K562 (cell line): ENCODE measurements around the gene GRB10. TPM values are rescaled to one million over a fixed set of nuclear protein-coding genes. Genes with fewer than 3 reads are reported as not detected.

ENCODE experiments used
- ATAC-seq: fragments of 200-7000 bp; cut with Tn5 transposase; 3 replicates; pipeline ENCODE4 v1.9.1; 2020; ENCODE audit warnings: moderate library complexity
- BruUV-seq: library from RNA; stranded (reverse); fragments of 400-500 nt; replicated peaks from 2 replicates; lab custom pipeline; 2021; lab: Mats Ljungman, UMichigan
- CTCF ChIA-PET: fragments of 300-600 bp; formaldehyde crosslinking; extraction: SDS; loops from one replicate; lab custom pipeline; 2021; ENCODE audit warnings: low intra/inter-chr PET ratio; lab: Yijun Ruan, JAX
- POLR2A ChIA-PET: fragments of 300-600, 350-650 bp; sonication (Branson Sonifier 250); formaldehyde crosslinking; extraction: SDS; loops from one replicate; lab custom pipeline; 2021; ENCODE audit warnings: antibody characterized with exemption, inconsistent platforms; lab: Yijun Ruan, JAX
- DNase-seq, 4 experiments: peaks; one replicate each; pipeline versions ENCODE4 v3.0.0 to v3.0.0-alpha.2; 2011 to 2018; ENCODE audit warnings: low spot score in 3 of 4, mixed read lengths in 3 of 4; ENCODE audit errors: extremely low read depth in 1 of 4
- FAIRE-seq: peaks from 2 replicates; lab custom pipeline; 2011; peaks lifted over from hg19 to GRCh38; lab: Jason Lieb, UNC
- H2AFZ ChIP-seq: 2 replicates; pipeline ENCODE4 v1.6.0; 2011; ENCODE audit warnings: low read depth, low read length, control low read depth, inconsistent platforms
- H3K27ac ChIP-seq: fragments of 200-600 bp; 3 replicates; pipeline ENCODE4 v1.8.0; 2011; ENCODE audit warnings: low read depth, mild to moderate bottlenecking, control low read depth, inconsistent platforms, low read length, moderate library complexity, mixed read lengths; ENCODE audit errors: extremely low read depth
- H3K27me3 ChIP-seq, 2 experiments: fragments of 300-600 bp in 1 of 2; 2 replicates in 1 of 2; 3 replicates in 1 of 2; pipeline versions ENCODE4 v1.6.0 to v1.8.0; 2011; ENCODE audit warnings: inconsistent platforms in 2 of 2, low read length in 2 of 2, mild to moderate bottlenecking in 1 of 2, mixed read lengths in 1 of 2, moderate library complexity in 1 of 2; ENCODE audit not compliant: control insufficient read depth in 2 of 2, insufficient read depth in 2 of 2
- H3K36me3 ChIP-seq: fragments of 300-600 bp; 3 replicates; pipeline ENCODE4 v1.8.0; 2011; ENCODE audit warnings: mild to moderate bottlenecking, low read length, inconsistent platforms; ENCODE audit not compliant: control insufficient read depth, insufficient read depth
- H3K4me1 ChIP-seq, 2 experiments: fragments of 200-600 bp in 1 of 2; replicated peaks in 1 of 2; 2 replicates in 1 of 2; 3 replicates in 1 of 2; pipeline versions ENCODE4 v1.5.1 to v1.8.0; 2011; ENCODE audit warnings: inconsistent platforms in 2 of 2, low read length in 2 of 2, mild to moderate bottlenecking in 1 of 2, mixed read lengths in 1 of 2, moderate library complexity in 1 of 2; ENCODE audit not compliant: control insufficient read depth in 2 of 2, insufficient read depth in 2 of 2
- H3K4me2 ChIP-seq: 2 replicates; pipeline ENCODE4 v1.6.1; 2011; ENCODE audit warnings: low read length, control low read depth, inconsistent platforms, mixed read lengths; ENCODE audit not compliant: insufficient read depth
- H3K4me3 ChIP-seq: fragments of 200-600 bp; sonication (generic), shearing (Covaris generic); 2 replicates; pipeline ENCODE4 v1.5.1; 2016; ENCODE audit warnings: control low read depth, inconsistent platforms
- H3K79me2 ChIP-seq: fragments of 200-600 bp; 3 replicates; pipeline ENCODE4 v1.8.0; 2011; ENCODE audit warnings: low read length, inconsistent platforms; ENCODE audit not compliant: control insufficient read depth, insufficient read depth
- H3K9ac ChIP-seq, 2 experiments: 2 replicates each; pipeline versions ENCODE4 v1.6.0 to v1.6.1; 2011; ENCODE audit warnings: low read depth in 2 of 2, low read length in 2 of 2, control low read depth in 1 of 2, inconsistent platforms in 1 of 2, mild to moderate bottlenecking in 1 of 2, mixed read lengths in 1 of 2; ENCODE audit not compliant: insufficient read depth in 1 of 2
- H3K9me1 ChIP-seq: one replicate; pipeline ENCODE4 v1.6.0; 2011; ENCODE audit warnings: inconsistent platforms, mild to moderate bottlenecking, low read length, moderate library complexity; ENCODE audit not compliant: control insufficient read depth, insufficient read depth
- H3K9me3 ChIP-seq: replicated peaks from 2 replicates; pipeline ENCODE4 v1.5.1; 2011; ENCODE audit warnings: low read depth, low read length, inconsistent platforms; ENCODE audit not compliant: control insufficient read depth, insufficient read depth
- H4K20me1 ChIP-seq: replicated peaks from 2 replicates; pipeline ENCODE4 v1.6.1; 2011; ENCODE audit warnings: low read length, inconsistent platforms, mixed read lengths; ENCODE audit not compliant: control insufficient read depth, insufficient read depth
- CLOCK ChIP-seq: fragments of 250-450 bp; sonication (Bioruptor Pico); IDR thresholded peaks from 2 replicates; pipeline ENCODE4 v1.4.0; 2020; ENCODE audit warnings: mild to moderate bottlenecking, moderate library complexity, borderline replicate concordance
- DLX4 ChIP-seq: fragments of 250-450 bp; sonication (Bioruptor Pico); IDR thresholded peaks from 2 replicates; pipeline ENCODE4 v1.6.1; 2021; ENCODE audit warnings: mild to moderate bottlenecking
- JUN ChIP-seq, 2 experiments: sonication (generic) in 1 of 2; formaldehyde crosslinking in 1 of 2; IDR thresholded peaks; 2 replicates each; pipeline versions ENCODE4 v1.6.1 to v1.8.0; 2012 to 2022; ENCODE audit warnings: borderline replicate concordance in 2 of 2, mild to moderate bottlenecking in 2 of 2, improper control_type of control experiment in 1 of 2, low read depth in 1 of 2, low read length in 1 of 2, missing genetic modification reagents in 1 of 2
- JUNB ChIP-seq: fragments of 450-650 bp; formaldehyde crosslinking; conservative IDR thresholded peaks from 2 replicates; pipeline ENCODE4 v1.4.0; 2020; ENCODE audit warnings: mild to moderate bottlenecking
- JUND ChIP-seq, 2 experiments: IDR thresholded peaks; 2 replicates in 1 of 2; 3 replicates in 1 of 2; pipeline ENCODE4 v1.6.1; 2011; ENCODE audit warnings: borderline replicate concordance in 2 of 2, low read depth in 2 of 2, low read length in 2 of 2, improper control_type of control experiment in 1 of 2, missing biosample characterization in 1 of 2, missing genetic modification characterization in 1 of 2, missing genetic modification reagents in 1 of 2
- NELFE ChIP-seq: IDR thresholded peaks from 2 replicates; pipeline ENCODE4 v1.6.1; 2011; ENCODE audit warnings: mild to moderate bottlenecking; ENCODE audit not compliant: insufficient read depth, insufficient read length
- SRSF7 ChIP-seq: fragments of 200-400 bp; formaldehyde crosslinking; optimal IDR thresholded peaks from 2 replicates; pipeline ENCODE3; 2017; ENCODE audit warnings: mild to moderate bottlenecking, low read depth, low read length
- ZNF512 ChIP-seq: IDR thresholded peaks from 2 replicates; pipeline ENCODE4 v1.6.1; 2016; ENCODE audit warnings: missing genetic modification characterization, missing compliant biosample characterization
- ZNF583 ChIP-seq: fragments of 250-450 bp; sonication (Bioruptor Pico); IDR thresholded peaks from 2 replicates; pipeline ENCODE4 v1.4.0; 2020
- WGBS: fragments of 100-300 bp; shearing (Covaris generic); methylation state at CpG from one replicate; pipeline ENCODE4 v1.1.6; 2016; ENCODE audit warnings: low coverage, mixed read lengths; ENCODE audit not compliant: insufficient coverage; ENCODE audit errors: missing lambda C conversion rate; 5-methylcytosine and 5-hydroxymethylcytosine counted together
- in situ Hi-C: fragments of 300-500 bp; cut with MboI; formaldehyde crosslinking; loops from 4 replicates; pipeline ENCODE4 v1.15.0; 2018; ENCODE audit warnings: inconsistent platforms, mixed read lengths
- intact Hi-C: fragments of 100-400 bp; cut with micrococcal nuclease; formaldehyde crosslinking; loops from 2 replicates; pipeline ENCODE4 v1.14.2; 2022
- polyA plus RNA-seq, 8 experiments: library from polyadenylated mRNA; depleted of rRNA in 4 of 8; stranded (reverse) in 5 of 8; unstranded in 3 of 8; fragments of >200 nt; fragmentation: Nextera tagmentation in 2 of 8; fragmentation: Illumina TruSeq in 1 of 8; extraction: Ambion mirVana in 2 of 8; extraction: Trizol in 1 of 8; gene quantifications; 2 replicates each; pipeline versions ENCODE4 v1.2.1 to v1.2.3, GENCODE V29; 2011 to 2014; ENCODE audit warnings: inconsistent platforms in 1 of 8, missing spikeins in 1 of 8
- total RNA-seq, 7 experiments: library from RNA; depleted of rRNA in 6 of 7; stranded (reverse); fragments of >200 nt in 6 of 7; fragmentation: Illumina TruSeq in 2 of 7; extraction: Trizol in 2 of 7; gene quantifications; 2 replicates each; pipeline versions ENCODE4 v1.2.1 to v1.2.3, GENCODE V29; 2011 to 2021; ENCODE audit warnings: low replicate concordance in 1 of 7

GRB10 gene
- total and polyA plus RNA-seq, 9 of the 15 experiments (the other 6 are each of a cell fraction or from before 2014, with no cell fraction given) = 8.9 to 88.5 (median 40.7) TPM

GRCh38 chr7:50799873-50800272, 17.2 kb upstream of the GRB10 start:
- H2AFZ ChIP-seq = no peak overlapping the region
- H3K9ac ChIP-seq = no peak overlapping the region
- no peak for DNase-seq
- WGBS = 1% methylated on average over 8 of the region's 8 CpGs
- ATAC-seq = peak; percentile 18; the same call in 1 of the 3 replicates
- no peaks in the 10 kb centered on the region for H3K36me3 ChIP-seq
- no peaks in the 10 kb centered on the region for H3K79me2 ChIP-seq
- FAIRE-seq = no peak
- in situ Hi-C loops = no loop called here
- no peak for TF ChIP-seq SRSF7
- TF ChIP-seq JUNB = no peak
- H3K27me3 ChIP-seq = peaks cover 8 to 11% of the 10 kb centered on the region in 2 experiments; a peak in 4 of 5 replicates
- H3K4me1 ChIP-seq = peaks cover 4 to 9% of the 10 kb centered on the region in 2 experiments; a peak in 3 of 5 replicates
- BruUV-seq = no TSS peak
- H3K4me3 ChIP-seq = no peak overlapping the region
- no peak overlapping the region for H3K4me2 ChIP-seq
- intact Hi-C loops = no loop called here
- H4K20me1 ChIP-seq = peaks cover 3% of the 10 kb centered on the region; the same call in 1 of the 2 replicates
- H3K27ac ChIP-seq = no peak overlapping the region
- no peaks in the 10 kb centered on the region for H3K9me3 ChIP-seq
- ChIA-PET CTCF (no interaction called here), POLR2A (interaction anchor here (1.1 to 1.6 kb wide), 3 partner anchors 10 to 21 kb away, joined by 3 to 5 read pairs (median 4); no protein-coding TSS in a partner anchor)
- no peaks in the 10 kb centered on the region for H3K9me1 ChIP-seq

- H3K4me2 ChIP-seq = no peak overlapping the region
- H4K20me1 ChIP-seq = peaks cover 3% of the 10 kb centered on the region; the same call in 1 of the 2 replicates
- H3K36me3 ChIP-seq = no peaks in the 10 kb centered on the region
- H3K9me1 ChIP-seq = no peaks in the 10 kb centered on the region
- ATAC-seq = no peak
- no peak for FAIRE-seq
- in situ Hi-C loops (no loop called here), intact Hi-C loops (no loop called here)
- no peak overlapping the region for H2AFZ ChIP-seq
- 3% methylated on average over 2 of the region's 2 CpGs for WGBS
- H3K9me3 ChIP-seq = no peaks in the 10 kb centered on the region
- no peak overlapping the region for H3K27ac ChIP-seq
- no peak for DNase-seq
- peaks cover 8 to 11% of the 10 kb centered on the region in 2 experiments; a peak in 3 of 5 replicates for H3K27me3 ChIP-seq
- H3K4me1 ChIP-seq = peaks cover 9 to 10% of the 10 kb centered on the region in 2 experiments; a peak in 3 of 5 replicates
- BruUV-seq = no TSS peak
- H3K4me3 ChIP-seq = no peak overlapping the region
- H3K9ac ChIP-seq = no peak overlapping the region
- no peaks in the 10 kb centered on the region for H3K79me2 ChIP-seq
- POLR2A ChIA-PET = no interaction called here
- CTCF ChIA-PET = no interaction called here
- TF ChIP-seq ZNF583 (CRISPR knock-in tag) (no peak), JUND (IDR thresholded peaks at IDR 0.05; ENCODE audit: borderline replicate concordance, low read depth, low read length) (no peak), JUND (tag; IDR thresholded peaks at IDR 0.05; ENCODE audit: borderline replicate concordance, low read depth, low read length) (no peak), DLX4 (CRISPR knock-in tag) (no peak), NELFE (no peak), ZNF512 (no peak), CLOCK (CRISPR knock-in tag) (no peak), JUN (IDR thresholded peaks at IDR 0.05; ENCODE audit: borderline replicate concordance, low read depth, low read length) (no peak), JUN (CRISPR knock-in tag; IDR thresholded peaks at IDR 0.05; ENCODE audit: borderline replicate concordance) (no peak)
These were observed 15.4 kb upstream of the GRB10 start for GRCh38 chr7:50798126-50798525.
